CD4-positive, alpha-beta T cell treated with Interleukin-17A for 4 hours (primary cell): Measurements from ENCODE around the gene GDPGP1.
"Not testable (repeated sequence)": the region's sequence is repeated elsewhere in the genome, so short reads cannot be mapped to it uniquely, and the experiment has no call there.

Source experiments
- DNase-seq: peaks from one replicate; pipeline ENCODE4 v3.0.0-alpha.2; 2020; ENCODE audit warnings: mixed read lengths

The GDPGP1 gene, protein sequence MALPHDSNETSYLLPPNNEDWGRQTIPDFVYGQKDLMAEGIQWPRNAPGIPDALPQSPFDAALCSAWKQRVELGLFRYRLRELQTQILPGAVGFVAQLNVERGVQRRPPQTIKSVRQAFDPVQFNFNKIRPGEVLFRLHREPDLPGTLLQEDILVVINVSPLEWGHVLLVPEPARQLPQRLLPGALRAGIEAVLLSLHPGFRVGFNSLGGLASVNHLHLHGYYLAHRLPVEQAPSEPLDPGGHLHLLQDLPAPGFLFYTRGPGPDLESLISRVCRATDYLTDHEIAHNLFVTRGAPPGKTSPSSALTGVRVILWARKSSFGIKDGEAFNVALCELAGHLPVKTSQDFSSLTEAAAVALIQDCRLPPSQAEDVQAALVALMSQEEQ

DNA sequence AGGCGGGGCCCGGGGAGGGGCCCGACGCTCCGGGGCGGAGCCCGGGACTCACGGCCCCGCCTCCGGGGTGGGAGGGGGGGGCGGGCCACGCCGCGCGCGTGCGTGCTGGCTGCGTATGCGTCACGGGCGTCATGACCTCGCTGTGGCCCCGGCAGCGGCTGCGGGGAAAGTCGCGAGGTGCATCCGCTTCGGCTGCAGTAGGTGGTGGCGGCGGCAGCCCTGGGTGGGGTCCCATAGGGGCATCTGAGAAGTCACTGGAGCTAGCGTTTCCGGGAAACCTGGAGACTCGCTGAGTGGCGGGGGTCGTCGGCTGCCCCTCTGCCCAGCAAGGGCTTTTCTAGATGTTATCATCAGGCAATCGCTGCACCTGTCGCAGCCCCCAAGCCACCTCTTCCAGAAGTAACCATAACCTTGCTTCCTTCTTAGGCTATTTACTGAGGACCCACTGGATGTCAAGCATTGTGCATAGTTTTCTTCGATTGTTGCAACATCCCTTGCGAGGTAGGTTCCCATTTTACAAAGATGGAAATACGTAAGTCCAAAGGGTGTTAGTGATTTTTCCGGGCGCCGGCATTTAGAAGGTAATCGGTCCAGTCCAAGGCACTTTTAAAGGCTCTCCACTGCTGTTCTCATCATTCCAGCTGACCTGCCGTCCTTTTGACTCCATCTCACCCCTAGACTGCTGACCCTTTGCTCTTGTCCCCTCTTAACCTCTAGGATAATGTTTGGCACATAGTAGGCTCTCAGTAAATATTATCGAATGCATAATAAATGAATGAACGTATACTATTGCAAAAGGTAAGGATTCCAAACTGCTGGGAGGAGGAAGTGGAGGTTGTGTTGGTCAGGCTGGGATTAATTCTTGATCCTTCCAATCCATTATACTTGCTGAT is at the start of gene GDPGP1:
Gene GDPGP1 (plus strand): TSS at position 114 of the 893 bp plus-strand sequence. CDS start 6,700 bp downstream, outside the sequence.
- DNase-seq: no peak

DNA sequence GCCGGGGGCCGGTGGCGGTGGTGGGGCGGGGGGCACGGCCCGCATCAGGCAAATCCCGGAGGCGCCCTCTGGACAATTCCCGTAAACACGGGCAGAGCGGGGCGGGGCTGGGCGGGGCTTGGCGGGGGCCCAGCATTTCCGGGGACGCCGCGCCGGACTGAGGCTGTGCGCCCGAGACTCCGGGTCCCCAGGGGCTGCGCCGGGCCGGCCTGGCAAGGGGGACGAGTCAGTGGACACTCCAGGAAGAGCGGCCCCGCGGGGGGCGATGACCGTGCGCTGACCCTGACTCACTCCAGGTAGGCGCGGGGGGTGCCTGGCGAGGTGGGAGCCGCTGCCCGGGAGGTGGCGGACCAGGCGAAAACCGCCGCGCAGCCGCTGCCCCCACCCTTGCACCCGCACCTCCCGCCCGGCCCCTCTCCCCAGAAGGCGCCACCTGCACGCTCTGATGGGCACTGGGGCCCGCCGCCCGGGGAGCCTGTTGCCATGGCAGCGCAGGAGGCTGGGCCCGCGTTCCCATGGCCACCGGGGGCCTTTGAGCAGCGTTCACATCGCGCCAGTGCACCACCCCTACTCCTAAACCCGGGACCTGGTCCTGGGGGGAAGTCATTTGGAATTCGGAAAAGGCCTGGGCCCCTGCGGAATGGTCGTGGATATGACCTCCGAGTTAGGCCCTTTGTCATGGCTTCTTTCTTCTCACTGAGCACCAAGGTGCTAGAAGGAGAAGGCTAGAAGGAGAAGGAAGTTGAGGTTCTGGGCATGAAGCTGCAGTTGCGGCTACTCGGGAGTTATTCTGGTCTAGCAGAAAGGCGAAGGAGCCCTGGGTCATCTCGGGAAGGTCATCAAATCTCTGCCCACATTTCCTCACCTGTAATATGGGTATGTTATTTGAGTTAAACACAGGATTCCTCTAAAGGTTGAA is 49.0 kb upstream of the GDPGP1 start:
- DNase-seq: peak; percentile 69

- DNase-seq: no peak
These were observed 46.6 kb upstream of the GDPGP1 start for GRCh38 chr15:90187257-90187868.

DNA sequence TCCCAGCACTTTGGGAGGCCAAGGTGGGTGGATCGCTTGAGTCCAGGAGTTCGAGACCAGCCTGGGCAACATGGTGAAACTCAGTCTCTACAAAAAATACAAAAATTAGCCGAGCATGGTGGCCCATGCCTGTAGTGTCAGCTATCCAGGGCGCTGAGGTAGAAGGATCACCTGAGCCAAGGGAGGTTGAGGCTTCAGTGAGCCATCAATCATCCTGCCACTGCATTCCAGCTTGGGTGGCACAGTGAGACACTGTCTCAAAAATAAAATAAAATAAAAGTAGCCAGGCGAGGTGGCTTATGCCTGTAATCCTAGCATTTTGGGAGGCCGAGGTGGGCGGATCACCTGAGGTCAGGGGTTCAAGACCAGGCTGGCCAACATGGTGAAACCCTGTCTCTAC is 45.9 kb upstream of the GDPGP1 start:
- DNase-seq: not testable (repeated sequence)

DNA sequence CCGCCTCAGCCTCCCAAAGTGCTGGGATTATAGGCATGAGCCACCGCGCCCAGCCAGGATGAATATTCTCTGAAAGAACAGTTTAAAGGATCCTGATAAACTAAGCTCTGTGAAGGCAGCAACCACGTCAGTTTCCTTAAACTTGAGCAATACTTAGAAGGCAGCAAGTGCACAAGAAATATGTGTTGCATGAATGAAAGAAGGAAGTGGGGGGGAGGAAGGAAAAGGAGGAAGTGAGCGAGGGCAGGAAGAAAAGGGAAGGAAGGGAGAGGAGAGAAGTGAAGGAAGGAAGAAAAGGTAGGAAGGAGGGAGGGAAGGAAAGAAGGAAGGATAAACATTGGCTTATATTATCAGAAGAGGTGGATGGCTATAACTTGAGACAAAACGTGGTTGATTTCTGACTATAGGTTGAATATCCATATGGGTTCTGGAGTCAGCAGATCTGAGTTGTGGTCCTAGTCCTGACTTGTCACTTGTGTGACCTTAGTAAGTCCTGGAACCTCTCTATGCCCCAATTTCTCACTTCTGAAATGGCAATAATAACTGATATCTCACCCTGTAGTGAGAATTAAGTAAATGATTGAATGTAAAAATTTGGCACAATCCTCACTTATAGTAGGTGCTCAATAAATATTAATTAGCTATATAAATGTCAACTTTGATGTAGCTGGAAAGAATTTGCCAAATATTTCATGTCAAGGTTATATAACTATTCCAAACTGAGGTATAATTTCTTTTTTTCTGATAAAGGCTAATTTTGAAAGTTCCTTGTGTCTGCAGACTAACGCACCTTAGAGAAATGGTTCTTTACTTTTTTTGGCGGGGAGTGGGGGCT is 44.9 kb upstream of the GDPGP1 start:
- no peak for DNase-seq

GRCh38 chr15:90189781-90190467 is 44.1 kb upstream of the GDPGP1 start:
- DNase-seq: no peak

- no peak for DNase-seq
These were observed 43.2 kb upstream of the GDPGP1 start for GRCh38 chr15:90190606-90191343.

- DNase-seq: no peak
These were observed 42.7 kb upstream of the GDPGP1 start for GRCh38 chr15:90191344-90191687.

DNA sequence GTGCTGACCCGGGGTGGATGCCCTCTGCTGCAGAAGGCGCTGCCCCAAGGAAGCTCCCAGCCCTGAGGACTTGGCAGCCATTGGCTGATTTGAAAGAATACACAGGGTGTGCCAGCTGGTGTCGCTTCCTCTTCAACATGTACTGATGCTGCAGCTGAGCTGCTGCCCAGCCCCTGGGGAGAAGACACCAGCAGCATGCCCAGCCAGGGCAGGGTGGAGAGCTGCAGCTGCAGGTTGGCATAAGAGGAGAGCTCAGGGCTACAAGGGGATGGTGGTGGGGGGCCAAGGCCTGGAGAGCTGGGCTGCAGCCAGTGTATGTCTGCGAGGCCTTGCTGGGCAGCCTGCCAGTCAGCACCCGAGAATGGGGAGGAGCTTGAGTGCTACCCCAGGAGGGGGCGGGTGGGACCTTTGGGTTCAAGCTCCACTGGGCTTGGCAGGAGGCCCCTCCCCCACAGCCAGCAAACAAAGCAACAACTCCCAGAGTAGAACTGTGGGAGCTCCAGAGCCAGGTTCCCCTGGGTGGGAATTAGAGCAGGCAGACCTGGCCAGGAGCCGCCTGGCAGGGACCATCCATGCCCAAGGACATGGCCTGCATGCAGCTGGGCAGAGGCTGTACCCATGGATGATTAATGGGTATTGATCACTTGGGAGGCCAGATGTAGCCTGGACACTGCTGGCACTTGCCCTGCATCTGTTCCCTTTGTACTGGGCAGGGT is 42.1 kb upstream of the GDPGP1 start:
- peak; percentile 63 for DNase-seq

DNA sequence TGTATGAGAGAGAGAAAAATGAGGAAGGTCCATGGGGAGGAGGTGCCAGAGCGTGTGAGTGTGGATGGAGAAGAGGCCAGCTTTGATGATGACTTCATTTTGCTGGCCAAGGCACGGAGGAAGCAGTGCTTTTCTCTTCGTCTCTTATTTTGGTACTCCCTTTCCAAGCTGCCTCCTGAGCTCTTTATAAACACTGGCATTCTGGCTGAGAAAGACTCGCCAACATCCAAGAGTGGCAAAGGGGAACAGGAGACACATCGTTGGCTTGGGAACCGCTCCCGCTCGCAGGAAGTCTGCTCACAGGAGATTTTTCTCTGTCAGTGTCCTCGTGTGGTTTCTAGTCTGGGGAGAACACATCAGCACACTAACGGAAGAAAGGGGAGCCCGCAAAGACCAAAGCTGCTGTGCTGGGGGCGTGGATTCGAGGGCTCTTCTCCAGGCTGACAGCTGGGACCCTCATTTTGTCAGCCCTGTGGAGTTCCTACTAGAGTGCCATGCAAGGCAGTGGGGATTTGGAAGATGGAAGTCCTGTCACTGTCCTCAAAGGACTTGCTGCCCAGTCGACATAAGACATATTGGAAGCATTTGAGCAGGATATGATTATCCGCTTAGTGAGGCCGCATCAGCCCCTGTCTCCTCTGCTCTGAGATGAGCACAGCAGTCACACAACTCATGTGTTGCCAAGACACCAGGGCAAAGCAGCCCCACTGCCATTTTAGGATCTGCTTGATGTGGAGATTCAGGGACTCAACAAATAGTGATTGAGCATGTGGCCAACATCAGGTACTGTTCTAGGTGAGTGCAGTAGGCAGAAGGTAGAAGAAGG is 40.8 kb upstream of the GDPGP1 start:
- no peak for DNase-seq

- DNase-seq: no peak
These were observed 39.4 kb upstream of the GDPGP1 start for GRCh38 chr15:90194655-90195054.

GRCh38 chr15:90200534-90201129 is 33.4 kb upstream of the GDPGP1 start:
- peak; percentile 14 for DNase-seq

DNA sequence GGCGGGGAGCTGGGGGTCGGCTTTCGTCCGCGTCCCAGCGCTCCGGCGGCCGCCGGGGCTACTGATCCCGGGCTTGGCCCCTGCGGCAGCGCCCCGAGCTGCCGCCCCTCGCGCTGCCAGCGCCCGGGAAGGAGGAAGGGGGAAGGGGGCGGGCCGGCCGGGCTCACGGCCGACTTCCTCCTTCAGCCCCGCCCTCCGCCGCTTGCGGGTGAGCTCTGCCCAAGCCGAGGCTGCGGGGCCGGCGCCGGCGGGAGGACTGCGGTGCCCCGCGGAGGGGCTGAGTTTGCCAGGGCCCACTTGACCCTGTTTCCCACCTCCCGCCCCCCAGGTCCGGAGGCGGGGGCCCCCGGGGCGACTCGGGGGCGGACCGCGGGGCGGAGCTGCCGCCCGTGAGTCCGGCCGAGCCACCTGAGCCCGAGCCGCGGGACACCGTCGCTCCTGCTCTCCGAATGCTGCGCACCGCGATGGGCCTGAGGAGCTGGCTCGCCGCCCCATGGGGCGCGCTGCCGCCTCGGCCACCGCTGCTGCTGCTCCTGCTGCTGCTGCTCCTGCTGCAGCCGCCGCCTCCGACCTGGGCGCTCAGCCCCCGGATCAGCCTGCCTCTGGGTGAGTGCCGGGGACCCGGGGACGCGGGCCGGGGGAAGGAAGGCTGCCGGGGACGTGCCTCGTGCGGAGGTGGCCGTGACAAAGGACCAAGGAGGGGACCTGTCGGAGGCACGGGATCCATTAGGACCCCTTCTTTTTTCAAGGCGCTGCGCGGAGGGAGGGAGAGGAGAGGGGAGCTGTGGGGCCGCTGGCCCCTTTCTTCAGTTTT is 32.7 kb upstream of the GDPGP1 start, which contains the start of gene SEMA4B:
Gene SEMA4B (plus strand): TSS at position 201 of the 814 bp plus-strand sequence. CDS start 249 bp downstream, at position 450.
- peak; percentile 87 for DNase-seq

GRCh38 chr15:90201944-90202375 is 32.0 kb upstream of the GDPGP1 start:
- DNase-seq: no peak

- no peak for DNase-seq
These were observed 31.1 kb upstream of the GDPGP1 start for GRCh38 chr15:90202929-90203328.

DNA sequence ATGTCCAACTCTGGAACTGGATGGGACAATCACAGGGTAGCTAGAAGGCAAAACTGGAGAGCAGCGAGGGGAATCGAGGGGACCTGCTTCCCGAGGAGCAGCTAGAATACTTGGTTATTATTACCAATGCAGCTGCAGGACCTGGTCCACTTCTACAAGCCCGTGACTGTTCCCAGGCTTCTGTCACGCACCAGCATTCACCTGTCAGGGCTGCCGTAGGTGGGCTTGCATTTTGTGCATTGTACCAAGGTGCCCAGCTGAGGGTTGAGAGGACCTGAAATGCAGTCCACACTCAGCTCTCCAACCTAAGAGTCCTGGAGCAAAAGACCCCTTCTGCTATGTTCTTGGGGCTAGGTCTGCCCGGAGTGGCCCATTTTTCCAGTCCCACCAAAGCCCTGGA is 30.5 kb upstream of the GDPGP1 start:
- no peak for DNase-seq

DNA sequence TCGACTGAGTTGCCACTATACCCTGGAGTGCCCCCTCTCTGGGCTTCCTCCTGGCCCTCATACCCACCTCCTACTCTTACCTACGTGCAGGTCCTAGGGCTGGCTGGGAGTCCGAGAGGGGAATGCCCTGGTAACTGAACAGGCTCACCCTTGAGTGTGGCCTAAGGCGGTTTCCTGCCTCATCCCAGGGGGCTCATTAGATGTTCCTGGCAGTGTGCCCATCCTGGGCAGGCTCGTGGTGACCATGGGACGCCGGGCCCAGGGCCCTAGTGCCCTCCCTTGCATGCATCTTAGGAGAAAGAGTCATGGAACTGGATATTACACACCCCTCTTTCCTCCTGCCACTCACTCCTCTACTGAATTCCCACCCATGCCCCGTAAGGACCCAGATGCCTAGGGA is 30.1 kb upstream of the GDPGP1 start:
- DNase-seq: no peak
